K562 (cell line): ENCODE measurements around the gene NCCRP1. TPM values are rescaled to one million over a fixed set of nuclear protein-coding genes. Genes with fewer than 3 reads are reported as not detected.

Experiments used
- DIDO1 ChIP-seq: fragments of 450-650 bp; IDR thresholded peaks from 2 replicates; pipeline ENCODE4 v1.6.1; 2016; ENCODE audit warnings: low read depth, missing biosample characterization, missing genetic modification characterization
- EGR1 ChIP-seq: fragments of 450-650 bp; conservative IDR thresholded peaks from 2 replicates; pipeline ENCODE4 v1.6.1; 2017; ENCODE audit warnings: mild to moderate bottlenecking
- EZH2 ChIP-seq: IDR thresholded peaks from 2 replicates; pipeline ENCODE4 v1.6.1; 2012; ENCODE audit warnings: low read depth, mild to moderate bottlenecking, inconsistent platforms, low read length, borderline replicate concordance
- FOXK2 ChIP-seq, 2 experiments: fragments of 450-650 bp; IDR thresholded peaks in 1 of 2; conservative IDR thresholded peaks in 1 of 2; 2 replicates each; pipeline ENCODE4 v1.6.1; 2016; ENCODE audit warnings: low read depth in 2 of 2, mild to moderate bottlenecking in 1 of 2
- GABPA ChIP-seq: fragments of 200-800 bp; sonication (Bioruptor generic); conservative IDR thresholded peaks from 2 replicates; pipeline ENCODE4 v1.6.1; 2016; ENCODE audit warnings: low read depth, missing genetic modification characterization, missing compliant biosample characterization
- HDAC3 ChIP-seq: fragments of 450-650 bp; IDR thresholded peaks from 2 replicates; pipeline ENCODE4 v1.6.1; 2018; ENCODE audit warnings: borderline replicate concordance, mild to moderate bottlenecking, moderate library complexity; ENCODE audit not compliant: partially characterized antibody
- KAT8 ChIP-seq: fragments of 450-650 bp; IDR thresholded peaks from 2 replicates; pipeline ENCODE4 v1.6.1; 2016; ENCODE audit warnings: low read depth, mild to moderate bottlenecking
- MECOM ChIP-seq: fragments of 250-450 bp; sonication (Bioruptor Pico); IDR thresholded peaks from 2 replicates; pipeline ENCODE4 v1.8.0; 2022; ENCODE audit warnings: inconsistent platforms
- MED1 ChIP-seq: sonication (generic); formaldehyde crosslinking; IDR thresholded peaks from 2 replicates; pipeline ENCODE4 v1.8.1; 2023; ENCODE audit warnings: missing genetic modification reagents, borderline replicate concordance
- NFRKB ChIP-seq: fragments of 450-650 bp; IDR thresholded peaks from 2 replicates; pipeline ENCODE4 v1.6.1; 2016; ENCODE audit warnings: low read depth
- NR1H2 ChIP-seq: sonication (generic); formaldehyde crosslinking; IDR thresholded peaks from 2 replicates; pipeline ENCODE4 v1.4.0; 2020; ENCODE audit warnings: mild to moderate bottlenecking, missing genetic modification reagents
- NR2C2 ChIP-seq, 2 experiments: fragments of 200-800 bp in 1 of 2; sonication (Bioruptor generic) in 1 of 2; sonication (generic) in 1 of 2; formaldehyde crosslinking in 1 of 2; IDR thresholded peaks; 2 replicates each; pipeline versions ENCODE4 v1.6.1 to v1.8.0; 2016 to 2022; ENCODE audit warnings: mild to moderate bottlenecking in 1 of 2, missing compliant biosample characterization in 1 of 2, missing genetic modification characterization in 1 of 2, missing genetic modification reagents in 1 of 2
- PHF20 ChIP-seq: fragments of 450-650 bp; IDR thresholded peaks from 2 replicates; pipeline ENCODE4 v1.6.1; 2018; ENCODE audit not compliant: partially characterized antibody
- SAFB2 ChIP-seq: fragments of 200-400 bp; formaldehyde crosslinking; IDR thresholded peaks from 2 replicates; pipeline ENCODE4 v1.6.1; 2018; ENCODE audit warnings: borderline replicate concordance, low read length, low read depth, moderate library complexity; ENCODE audit not compliant: severe bottlenecking
- SMARCB1 ChIP-seq: IDR thresholded peaks from 2 replicates; pipeline ENCODE4 v1.6.1; 2011; ENCODE audit warnings: improper control_type of control experiment, low read depth; ENCODE audit not compliant: insufficient read length
- USF1 ChIP-seq: sonication (generic); formaldehyde crosslinking; IDR thresholded peaks from 2 replicates; pipeline ENCODE4 v1.9.0; 2022; ENCODE audit warnings: mild to moderate bottlenecking, missing genetic modification reagents
- ZNF140 ChIP-seq: fragments of 250-450 bp; sonication (Bioruptor Pico); IDR thresholded peaks from 2 replicates; pipeline ENCODE4 v1.8.0; 2021; ENCODE audit warnings: moderate library complexity, mild to moderate bottlenecking, inconsistent platforms
- polyA plus RNA-seq, 8 experiments: library from polyadenylated mRNA; depleted of rRNA in 4 of 8; stranded (reverse) in 5 of 8; unstranded in 3 of 8; fragments of >200 nt; fragmentation: Nextera tagmentation in 2 of 8; fragmentation: Illumina TruSeq in 1 of 8; extraction: Ambion mirVana in 2 of 8; extraction: Trizol in 1 of 8; gene quantifications; 2 replicates each; pipeline versions ENCODE4 v1.2.1 to v1.2.3, GENCODE V29; 2011 to 2014; ENCODE audit warnings: inconsistent platforms in 1 of 8, missing spikeins in 1 of 8
- total RNA-seq, 7 experiments: library from RNA; depleted of rRNA in 6 of 7; stranded (reverse); fragments of >200 nt in 6 of 7; fragmentation: Illumina TruSeq in 2 of 7; extraction: Trizol in 2 of 7; gene quantifications; 2 replicates each; pipeline versions ENCODE4 v1.2.1 to v1.2.3, GENCODE V29; 2011 to 2021; ENCODE audit warnings: low replicate concordance in 1 of 7
- TF ChIP-seq, protein P1 (sequence below): fragments of 450-650 bp; formaldehyde crosslinking; conservative IDR thresholded peaks from 2 replicates; pipeline ENCODE4 v1.4.0; 2022; ENCODE audit warnings: mild to moderate bottlenecking, missing genetic modification characterization
- TF ChIP-seq, protein P2 (sequence below): fragments of 200-800 bp; sonication (Bioruptor generic); IDR thresholded peaks from 2 replicates; pipeline ENCODE4 v1.6.1; 2016; ENCODE audit warnings: missing genetic modification characterization, missing compliant biosample characterization

Gene NCCRP1
- total and polyA plus RNA-seq, 9 of the 15 experiments (the other 6 are each of a cell fraction or from before 2014, with no cell fraction given): 0.05 TPM; not detected in 8

- TF ChIP-seq SMARCB1: no peak
- no peak for TF ChIP-seq PHF20
- no peak for TF ChIP-seq DIDO1 (tag)
- no peak for TF ChIP-seq NR1H2
- no peak for TF ChIP-seq ZNF140 (CRISPR knock-in tag)
- TF ChIP-seq NFRKB: no peak
- no peak for TF ChIP-seq EZH2
- no peak for TF ChIP-seq SAFB2
- TF ChIP-seq HDAC3: no peak
- TF ChIP-seq, protein P1, sequence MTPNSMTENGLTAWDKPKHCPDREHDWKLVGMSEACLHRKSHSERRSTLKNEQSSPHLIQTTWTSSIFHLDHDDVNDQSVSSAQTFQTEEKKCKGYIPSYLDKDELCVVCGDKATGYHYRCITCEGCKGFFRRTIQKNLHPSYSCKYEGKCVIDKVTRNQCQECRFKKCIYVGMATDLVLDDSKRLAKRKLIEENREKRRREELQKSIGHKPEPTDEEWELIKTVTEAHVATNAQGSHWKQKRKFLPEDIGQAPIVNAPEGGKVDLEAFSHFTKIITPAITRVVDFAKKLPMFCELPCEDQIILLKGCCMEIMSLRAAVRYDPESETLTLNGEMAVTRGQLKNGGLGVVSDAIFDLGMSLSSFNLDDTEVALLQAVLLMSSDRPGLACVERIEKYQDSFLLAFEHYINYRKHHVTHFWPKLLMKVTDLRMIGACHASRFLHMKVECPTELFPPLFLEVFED: no peak
- no peak for TF ChIP-seq KAT8
- TF ChIP-seq GABPA (tag): no peak
- TF ChIP-seq USF1 (CRISPR knock-in tag): peak; percentile 88
- no peak for TF ChIP-seq MED1 (CRISPR knock-in tag)
- TF ChIP-seq EGR1: peak; percentile 5; the same call in 1 of the 2 replicates
- TF ChIP-seq NR2C2 (CRISPR knock-in tag; IDR thresholded peaks at IDR 0.05): no peak
- no peak for TF ChIP-seq NR2C2 (tag; IDR thresholded peaks at IDR 0.05)
- TF ChIP-seq MECOM (CRISPR knock-in tag): no peak
- TF ChIP-seq FOXK2 (conservative IDR thresholded peaks at IDR 0.05 in 1 of 2, IDR thresholded peaks at IDR 0.05 in 1 of 2; ENCODE audit: low read depth in 2 of 2): no peak
- TF ChIP-seq, protein P2, sequence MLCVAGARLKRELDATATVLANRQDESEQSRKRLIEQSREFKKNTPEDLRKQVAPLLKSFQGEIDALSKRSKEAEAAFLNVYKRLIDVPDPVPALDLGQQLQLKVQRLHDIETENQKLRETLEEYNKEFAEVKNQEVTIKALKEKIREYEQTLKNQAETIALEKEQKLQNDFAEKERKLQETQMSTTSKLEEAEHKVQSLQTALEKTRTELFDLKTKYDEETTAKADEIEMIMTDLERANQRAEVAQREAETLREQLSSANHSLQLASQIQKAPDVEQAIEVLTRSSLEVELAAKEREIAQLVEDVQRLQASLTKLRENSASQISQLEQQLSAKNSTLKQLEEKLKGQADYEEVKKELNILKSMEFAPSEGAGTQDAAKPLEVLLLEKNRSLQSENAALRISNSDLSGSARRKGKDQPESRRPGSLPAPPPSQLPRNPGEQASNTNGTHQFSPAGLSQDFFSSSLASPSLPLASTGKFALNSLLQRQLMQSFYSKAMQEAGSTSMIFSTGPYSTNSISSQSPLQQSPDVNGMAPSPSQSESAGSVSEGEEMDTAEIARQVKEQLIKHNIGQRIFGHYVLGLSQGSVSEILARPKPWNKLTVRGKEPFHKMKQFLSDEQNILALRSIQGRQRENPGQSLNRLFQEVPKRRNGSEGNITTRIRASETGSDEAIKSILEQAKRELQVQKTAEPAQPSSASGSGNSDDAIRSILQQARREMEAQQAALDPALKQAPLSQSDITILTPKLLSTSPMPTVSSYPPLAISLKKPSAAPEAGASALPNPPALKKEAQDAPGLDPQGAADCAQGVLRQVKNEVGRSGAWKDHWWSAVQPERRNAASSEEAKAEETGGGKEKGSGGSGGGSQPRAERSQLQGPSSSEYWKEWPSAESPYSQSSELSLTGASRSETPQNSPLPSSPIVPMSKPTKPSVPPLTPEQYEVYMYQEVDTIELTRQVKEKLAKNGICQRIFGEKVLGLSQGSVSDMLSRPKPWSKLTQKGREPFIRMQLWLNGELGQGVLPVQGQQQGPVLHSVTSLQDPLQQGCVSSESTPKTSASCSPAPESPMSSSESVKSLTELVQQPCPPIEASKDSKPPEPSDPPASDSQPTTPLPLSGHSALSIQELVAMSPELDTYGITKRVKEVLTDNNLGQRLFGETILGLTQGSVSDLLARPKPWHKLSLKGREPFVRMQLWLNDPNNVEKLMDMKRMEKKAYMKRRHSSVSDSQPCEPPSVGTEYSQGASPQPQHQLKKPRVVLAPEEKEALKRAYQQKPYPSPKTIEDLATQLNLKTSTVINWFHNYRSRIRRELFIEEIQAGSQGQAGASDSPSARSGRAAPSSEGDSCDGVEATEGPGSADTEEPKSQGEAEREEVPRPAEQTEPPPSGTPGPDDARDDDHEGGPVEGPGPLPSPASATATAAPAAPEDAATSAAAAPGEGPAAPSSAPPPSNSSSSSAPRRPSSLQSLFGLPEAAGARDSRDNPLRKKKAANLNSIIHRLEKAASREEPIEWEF: no peak
These were observed 42.1 kb upstream of the NCCRP1 start (continued) for GRCh38 chr19:39154629-39155100.
